NCI-H82 treated with DMSO at 0.1 percent for 48 hours (cell line): ENCODE measurements around the gene RBM18.

Experiments
- DNase-seq: peaks from one replicate; lab custom pipeline; 2025; ENCODE audit not compliant: unreplicated experiment; lab: John Stamatoyannopoulos, UW

Gene RBM18

GRCh38 chr9:122206118-122207046 is 58.3 kb downstream of the RBM18 start:
- no peak for DNase-seq

DNA sequence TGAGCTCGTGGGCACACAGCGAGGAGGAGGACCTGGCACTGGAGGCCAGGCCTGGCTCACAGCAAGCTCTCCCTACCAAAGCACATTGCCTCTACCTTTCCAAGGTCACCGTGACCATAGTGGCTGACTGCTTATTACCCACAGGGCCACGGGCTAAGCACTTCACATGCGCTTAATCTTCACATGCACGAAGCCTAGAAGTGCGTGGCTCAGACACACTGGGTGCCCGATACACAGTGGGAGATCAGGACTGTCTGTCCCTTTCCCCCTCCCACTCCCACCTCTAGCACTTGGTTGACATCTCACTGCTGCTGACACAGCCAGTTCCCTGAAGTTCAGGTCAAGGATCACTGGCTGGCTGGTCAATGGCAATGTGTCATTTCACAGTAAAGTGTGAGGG is 59.5 kb downstream of the RBM18 start:
- DNase-seq = no peak

DNA sequence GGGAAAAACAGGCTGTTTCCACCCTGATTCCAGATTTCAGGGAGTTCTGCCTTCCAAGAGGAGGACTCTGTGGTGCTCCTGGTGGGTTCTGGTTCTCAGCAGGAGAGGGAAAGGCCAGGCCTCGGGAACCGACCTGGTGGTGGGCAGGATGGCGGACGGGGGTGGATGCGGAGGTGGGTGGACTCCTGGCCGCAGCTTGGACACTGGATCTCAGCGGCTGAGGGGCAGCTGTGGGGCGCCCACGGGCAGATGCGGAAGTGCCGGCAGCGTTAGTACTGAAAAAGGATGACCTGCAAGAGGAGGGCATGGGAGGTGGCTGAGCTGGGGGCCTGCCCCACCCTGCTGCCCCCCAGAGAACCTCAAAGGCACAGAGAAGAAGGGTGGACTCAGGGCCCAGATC is 60.1 kb downstream of the RBM18 start:
- no peak for DNase-seq

- DNase-seq = no peak
These were observed 60.6 kb downstream of the RBM18 start for GRCh38 chr9:122204055-122204454.

DNA sequence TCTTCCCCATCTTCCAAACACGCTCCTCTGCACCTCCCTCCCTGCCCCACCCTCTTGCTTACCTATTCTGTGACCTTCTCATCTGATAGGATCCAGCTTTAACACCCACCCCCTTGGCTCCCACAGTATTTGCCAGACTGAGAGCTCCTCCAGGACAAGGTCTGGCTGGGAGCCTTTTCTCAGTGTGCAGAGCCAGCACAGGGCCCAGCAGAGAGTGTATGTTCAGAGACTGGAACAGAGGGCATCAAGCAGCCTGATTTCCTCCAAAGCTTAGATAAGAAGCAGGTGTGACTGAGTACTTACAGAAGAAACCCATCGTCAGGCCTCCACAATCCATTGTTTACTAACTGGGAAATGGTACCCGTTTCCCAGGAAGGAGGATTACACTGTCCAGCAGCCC is 62.5 kb downstream of the RBM18 start:
- no peak for DNase-seq

DNA sequence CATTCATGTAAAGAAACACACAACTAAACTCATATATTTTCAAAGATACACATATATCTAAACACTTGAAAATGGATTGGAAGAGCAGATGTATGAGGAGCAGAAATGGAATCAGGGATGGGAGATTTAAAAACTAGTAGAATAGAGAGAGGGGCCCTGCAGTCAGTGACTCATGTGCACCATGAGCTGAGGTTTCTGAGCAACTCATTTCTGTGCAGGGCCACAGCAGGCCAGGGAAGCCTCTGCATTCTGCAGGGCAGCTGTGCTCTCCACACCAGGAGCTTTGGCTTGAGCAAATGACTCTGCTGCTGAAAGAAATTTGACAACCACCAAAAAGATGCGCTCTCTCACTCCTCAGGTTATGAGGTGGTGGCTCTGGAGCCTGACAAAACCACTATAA is 63.0 kb downstream of the RBM18 start:
- DNase-seq = no peak

GRCh38 chr9:122200960-122201595 is 63.6 kb downstream of the RBM18 start:
- DNase-seq = no peak

DNA sequence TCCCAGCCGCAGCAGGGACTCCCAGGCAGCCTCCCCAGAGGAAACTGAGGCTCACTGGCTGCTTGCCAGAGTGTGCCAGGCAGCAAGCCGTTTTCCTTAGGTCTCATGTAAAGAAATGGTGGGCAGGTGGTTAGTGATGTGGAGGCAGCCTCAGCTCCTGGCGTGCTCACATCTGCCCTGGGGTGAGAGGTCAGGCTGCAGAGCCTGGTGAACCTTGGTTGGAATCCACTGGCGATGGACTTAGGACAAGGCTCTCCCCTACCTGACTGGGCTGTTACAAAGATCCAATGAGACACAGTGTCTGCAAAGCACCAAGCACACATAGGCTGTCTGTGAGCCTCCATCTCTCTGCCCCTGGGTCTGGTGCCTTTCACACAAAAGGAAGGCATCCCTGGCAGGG is 66.8 kb downstream of the RBM18 start:
- DNase-seq = no peak

GRCh38 chr9:122197426-122197825 is 67.2 kb downstream of the RBM18 start:
- no peak for DNase-seq

DNA sequence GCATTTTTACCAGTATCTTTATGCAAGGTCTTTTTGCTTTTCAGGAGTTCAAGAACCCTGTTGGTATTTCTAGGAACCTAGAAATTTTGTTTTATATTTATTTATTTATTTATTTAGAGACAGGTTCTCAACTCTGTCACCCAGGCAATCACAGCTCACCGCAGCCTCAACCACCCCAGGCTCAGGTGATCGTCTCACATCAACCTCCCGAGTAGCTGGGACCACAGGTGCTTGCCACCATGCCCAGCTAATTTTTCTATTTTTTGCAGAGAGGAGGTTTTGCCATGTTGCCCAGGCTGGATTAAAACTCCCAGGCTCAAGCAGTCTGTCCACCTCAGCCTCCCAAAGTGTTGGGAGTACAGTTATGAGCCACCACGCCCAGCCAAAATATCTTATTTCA is 68.8 kb downstream of the RBM18 start:
- no peak for DNase-seq

- DNase-seq = no peak
These were observed 71.0 kb downstream of the RBM18 start for GRCh38 chr9:122193651-122194050.

DNA sequence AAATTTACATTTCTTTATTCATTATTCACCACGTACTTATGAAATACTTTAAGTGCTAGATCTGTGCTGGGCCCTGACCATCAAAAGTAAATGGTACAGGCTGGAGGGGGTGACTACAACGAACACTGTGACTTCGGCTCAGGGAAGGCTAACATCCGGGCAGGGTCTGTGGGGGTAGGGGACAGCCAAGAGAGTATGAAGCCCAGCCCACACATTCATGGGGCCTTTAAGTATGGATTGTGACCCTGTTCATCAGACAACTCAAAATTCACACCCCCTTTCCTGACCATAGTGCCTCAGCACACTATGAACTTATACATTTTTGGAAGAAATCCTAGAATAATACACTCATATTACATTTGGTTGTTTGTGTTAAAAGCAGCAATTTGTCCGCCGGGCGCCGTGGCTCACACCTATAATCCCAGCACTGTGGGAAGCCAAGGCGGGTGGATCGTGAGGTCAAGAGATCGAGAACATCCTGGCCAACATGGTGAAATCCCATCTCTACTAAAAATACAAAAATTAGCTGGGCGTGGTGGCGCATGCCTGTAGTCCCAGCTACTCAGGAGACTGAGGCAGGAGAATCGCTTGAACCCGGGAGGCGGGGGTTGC is 71.6 kb downstream of the RBM18 start:
- no peak for DNase-seq

DNA sequence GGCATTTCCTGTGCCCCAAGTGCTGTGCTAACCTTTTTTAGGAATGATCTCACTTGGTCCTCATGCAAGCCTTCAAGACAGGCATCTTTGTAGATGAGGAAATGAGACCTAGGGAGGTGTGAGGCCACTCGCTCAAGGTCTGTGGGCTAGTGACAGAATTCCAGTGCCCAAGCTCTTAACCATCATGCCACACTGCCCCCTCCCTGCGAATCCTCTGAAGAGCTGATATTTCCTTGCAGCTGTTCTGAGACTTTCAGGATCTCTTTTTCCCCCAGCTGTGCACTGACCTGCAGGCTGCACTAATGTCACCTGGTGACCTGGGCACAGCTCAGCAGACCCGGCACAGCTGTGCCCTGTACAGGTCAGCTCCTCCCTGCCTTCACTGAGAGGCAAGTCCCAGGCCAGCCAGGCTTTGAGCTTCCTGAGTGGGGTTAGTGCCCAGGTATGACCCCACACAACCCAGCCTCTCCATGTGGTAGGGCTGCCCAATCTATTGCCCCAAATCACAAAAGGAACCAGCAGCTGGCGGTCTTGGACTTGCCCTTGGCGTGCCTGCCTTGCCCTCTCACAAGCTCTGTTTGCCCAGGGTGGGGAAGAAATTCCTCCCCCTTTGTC is 72.3 kb downstream of the RBM18 start:
- DNase-seq = no peak

DNA sequence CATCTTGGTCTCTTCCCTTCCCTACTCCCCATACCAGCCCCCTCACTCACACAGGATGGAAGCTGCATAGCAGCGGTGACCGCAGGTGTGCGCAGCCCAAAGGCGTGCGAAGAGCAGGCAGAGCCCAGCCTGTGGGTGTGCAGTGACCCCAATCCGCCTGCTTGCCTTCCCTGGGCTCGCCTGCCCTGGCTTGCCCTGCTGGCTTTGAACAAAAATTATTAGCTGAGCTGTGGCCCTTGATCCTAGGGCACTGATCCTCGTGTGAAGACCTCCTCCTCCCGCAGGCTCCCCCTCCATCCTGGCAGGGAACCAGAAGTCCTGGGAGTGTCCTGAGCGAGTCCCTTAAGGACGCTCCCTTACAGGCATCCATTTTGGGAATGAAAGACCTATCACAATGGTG is 73.1 kb downstream of the RBM18 start:
- no peak for DNase-seq

DNA sequence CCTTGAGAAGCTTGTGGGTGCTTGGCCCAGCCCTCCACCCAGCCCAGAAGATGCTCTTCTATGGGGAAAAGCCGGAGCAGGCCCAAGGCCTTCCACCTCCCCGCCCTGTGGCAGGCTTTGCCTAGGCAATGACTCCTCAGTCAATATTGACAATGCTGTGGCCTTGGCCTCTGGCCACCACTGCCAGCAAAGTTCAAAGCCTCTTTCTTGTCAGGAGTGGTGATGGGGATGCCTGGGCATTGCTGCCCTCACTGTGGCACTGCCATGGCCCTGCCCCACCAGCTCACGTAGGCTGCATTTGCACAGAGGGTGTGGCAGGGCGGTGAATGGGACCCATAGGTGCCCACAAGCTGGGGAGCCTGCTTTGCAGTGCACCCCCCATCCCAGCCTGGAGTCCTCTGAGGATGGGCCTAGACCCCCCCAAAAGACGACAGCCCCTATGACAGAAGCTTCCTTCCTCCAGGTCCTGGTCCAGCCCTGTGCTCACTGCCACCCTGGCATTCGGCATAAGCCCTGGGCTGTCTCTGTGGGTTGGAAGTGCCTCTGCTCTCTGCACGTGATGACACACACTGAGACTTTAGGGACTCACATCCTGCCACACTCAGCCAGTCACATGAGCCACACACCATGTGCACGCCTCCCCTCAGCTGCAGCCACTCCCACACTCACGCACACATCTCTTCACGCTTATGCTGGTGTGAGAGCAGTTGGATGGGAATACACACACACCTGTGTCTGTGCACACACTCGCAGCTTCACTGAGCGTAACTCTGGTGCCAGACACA is 73.9 kb downstream of the RBM18 start:
- no peak for DNase-seq

DNA sequence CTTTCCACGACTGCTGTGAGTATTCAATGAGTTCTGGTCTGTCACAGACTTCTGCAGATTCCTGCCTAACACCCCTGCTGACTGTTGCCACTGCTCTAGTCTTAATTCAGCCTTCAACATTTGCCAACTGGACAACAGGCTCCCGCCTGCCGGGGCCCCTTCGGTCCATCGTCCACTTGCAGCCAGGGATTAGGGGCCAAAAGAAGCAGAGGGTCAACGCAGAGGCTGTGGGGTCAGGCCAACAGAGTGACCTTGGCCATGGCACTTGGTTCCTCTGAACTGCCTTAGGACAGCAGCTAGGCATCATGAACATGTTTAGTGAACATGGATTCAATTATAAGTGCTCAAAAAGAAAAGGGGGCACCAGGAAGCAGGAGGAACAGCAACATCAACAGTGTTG is 76.3 kb downstream of the RBM18 start:
- DNase-seq = no peak
